Left forelimb (tissue), 1 donor: Measurements from ENCODE around the gene SLC29A1.

Source experiments
- DNase-seq: peaks from one replicate; pipeline ENCODE4 v3.0.0-alpha.2; 2018; ENCODE audit warnings: low spot score

SLC29A1 gene

DNA sequence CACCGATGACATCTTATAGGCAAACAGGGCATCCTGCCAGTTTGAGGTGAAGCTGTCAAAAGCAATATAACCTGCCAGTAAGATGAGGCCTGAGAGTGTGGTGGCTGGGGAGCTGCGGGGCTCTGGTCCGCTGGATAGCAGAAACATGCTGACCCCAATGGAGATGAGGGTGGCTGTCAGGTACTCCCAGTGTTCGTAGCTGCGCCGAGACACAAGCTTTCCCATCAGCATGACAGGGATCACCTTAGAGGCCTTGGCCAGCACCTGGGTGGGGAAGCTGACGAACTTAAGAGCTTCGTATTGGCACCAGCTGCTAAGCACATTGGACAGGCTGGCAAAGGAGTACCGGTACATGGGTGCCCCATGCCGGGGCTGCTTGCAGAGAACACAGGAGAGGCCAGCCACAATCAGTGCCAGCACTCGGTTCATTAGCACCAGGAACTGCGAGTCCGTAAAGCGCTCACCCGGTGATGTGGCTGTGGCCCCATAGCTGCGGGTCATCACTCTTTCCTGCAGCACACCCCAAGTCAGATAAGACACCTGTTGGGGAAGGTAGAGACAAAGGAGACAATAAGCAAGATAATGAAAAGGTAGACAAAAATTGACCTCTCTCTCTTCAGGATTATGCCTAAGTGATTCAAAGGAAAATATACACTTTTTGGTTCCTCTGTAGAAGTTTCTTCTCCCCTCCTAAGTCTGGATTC, 31.9 kb downstream of the SLC29A1 start:
- DNase-seq, result no peak

DNA sequence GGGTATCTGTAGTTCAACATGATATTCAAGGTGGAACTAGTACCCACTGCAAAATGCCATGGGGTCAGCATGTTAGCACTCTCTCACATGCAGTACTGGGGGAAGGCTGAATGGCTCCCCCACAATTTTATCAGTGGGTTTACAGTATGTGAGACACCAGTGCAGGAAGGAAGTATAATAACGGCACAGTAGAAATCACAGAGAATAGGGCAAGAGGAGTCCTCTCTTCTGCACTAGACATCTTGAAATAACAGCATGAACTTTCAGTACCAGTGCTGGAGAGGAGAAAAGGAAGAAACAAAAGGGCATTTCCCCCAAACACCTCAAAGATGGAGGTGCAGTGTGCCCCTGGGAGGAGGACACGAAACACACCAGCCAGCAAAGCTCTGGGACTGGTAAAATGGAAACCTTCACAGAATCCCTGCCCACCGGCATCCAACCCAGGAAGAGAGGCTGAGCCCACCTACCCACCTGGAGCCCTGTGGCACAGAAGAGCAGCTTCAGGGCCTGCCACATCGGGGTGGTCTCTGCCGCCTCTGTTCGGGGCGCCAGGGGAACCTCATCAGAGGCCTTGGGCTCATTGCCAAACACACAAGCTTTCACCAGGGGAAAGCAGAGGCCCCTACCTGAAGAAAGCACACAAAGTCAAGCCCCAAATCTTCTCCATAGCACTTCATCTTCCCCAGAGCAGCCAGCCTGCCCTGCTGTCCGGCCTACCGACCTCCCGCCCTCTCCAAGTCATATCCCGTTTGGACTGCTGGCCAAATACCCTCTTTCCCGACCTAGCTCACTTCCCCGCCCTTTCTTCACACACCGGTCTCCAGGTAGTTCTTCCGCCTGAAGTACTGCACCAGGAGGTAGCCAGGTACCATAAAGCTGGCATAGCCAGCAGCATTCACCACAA, 32.7 kb downstream of the SLC29A1 start:
- no peak for DNase-seq

DNA sequence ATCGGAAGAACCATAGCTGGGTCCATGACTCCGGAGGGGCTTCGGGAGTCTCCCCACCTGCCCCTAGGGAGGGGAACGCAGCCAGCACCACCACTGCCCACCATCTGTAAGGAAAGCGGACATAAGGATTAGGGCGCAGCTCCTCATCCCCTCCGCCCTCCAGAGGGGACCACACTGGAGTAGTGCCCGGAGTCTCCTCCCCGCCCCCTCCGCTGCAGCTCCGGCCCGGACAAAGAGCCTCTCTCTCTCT, 33.3 kb downstream of the SLC29A1 start:
- no peak for DNase-seq

DNA sequence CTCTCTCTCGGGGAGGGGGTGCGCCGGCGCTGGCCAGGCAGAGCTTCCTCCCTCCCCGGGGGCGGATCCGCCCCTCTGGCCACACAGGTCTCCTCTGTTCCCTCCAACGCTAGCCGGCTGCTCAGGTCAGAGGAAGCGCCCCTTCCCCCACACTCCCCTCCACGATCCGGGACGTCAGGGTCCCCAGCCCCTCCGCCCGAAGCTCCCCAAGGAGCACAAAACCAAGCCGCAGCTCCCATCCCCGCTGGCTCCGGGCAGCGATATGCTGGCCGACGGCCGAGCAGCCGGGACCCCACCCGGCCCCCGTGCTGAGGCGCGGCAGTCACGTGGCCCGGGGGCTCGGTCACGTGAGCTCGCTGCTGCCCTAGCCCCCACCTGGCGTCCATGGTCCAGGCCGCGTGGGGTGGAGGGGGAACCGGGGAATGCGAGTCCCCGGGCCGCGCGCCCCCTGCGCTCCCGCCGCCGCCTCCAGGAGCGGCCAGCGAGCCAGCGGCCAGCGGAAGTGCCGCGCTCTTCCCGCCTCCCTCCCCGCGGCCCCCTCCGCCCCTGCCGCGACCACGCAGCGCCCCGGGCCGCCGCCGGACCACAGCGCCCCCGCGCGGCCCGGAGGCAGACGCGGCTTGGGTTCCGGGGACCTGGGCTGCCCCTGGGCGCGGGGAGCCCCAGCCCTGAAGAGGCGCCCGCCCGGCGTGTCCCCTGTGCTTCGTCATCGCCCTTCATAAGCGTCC, 33.8 kb downstream of the SLC29A1 start, which contains the start of gene SLC35B2:
Gene SLC35B2 (minus strand): TSS at position 504 of the 728 bp plus-strand sequence. CDS start 118 bp downstream, at position 386.
- DNase-seq, result peak; percentile 88

DNA sequence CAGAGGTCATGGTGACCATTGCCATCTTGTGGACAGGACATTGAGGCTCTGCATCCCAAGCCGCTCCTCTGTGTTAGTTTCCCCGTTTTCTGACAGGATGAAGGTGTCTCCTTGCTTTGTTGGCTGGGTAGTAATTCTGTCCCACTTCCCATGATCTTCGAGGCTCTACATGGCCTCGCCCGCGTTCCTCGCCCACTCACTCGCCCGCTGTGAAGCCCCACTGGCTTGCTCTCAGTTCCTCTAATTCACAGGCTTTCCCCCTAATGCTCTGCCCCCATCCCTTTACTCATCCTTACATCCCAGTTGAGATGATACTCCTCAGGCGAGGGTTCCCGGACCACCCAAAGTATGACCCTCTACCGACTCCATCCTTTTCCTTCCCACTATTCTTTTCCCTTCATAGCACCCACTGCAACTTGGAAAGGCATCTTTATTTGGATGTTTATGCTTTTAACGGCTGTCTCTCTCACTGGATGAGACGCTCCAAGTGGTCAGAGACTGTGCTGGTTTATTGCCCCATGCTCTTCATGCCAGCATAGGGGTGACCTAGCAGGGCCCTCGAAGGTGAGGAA, 34.4 kb downstream of the SLC29A1 start:
- no peak for DNase-seq

DNA sequence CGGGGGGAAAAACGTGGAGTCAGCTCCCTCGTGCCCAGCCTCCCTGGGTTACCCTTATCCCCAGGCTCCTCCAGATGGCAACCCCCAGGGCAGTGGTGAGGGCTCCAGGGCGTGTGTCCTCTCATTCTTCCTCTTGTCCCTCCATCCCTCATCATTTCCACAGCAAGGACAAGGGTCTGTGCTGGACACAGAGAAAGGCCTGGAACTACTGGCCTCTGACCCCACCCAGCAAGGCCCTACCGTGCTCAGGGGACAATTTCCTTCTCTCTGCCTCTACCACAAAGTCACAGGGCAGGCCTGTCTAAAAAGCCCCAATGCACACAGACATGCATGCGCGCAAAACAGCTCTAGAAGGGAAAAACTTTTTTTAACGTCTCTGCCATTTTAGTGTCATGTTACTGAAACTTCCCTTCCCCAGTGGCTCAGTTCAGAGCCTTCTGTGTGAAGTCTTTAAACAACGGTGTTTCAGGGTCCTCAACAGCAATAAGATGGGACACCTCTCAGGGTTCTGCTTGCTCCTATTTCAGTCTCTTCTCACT, 35.0 kb downstream of the SLC29A1 start:
- DNase-seq, result no peak

DNA sequence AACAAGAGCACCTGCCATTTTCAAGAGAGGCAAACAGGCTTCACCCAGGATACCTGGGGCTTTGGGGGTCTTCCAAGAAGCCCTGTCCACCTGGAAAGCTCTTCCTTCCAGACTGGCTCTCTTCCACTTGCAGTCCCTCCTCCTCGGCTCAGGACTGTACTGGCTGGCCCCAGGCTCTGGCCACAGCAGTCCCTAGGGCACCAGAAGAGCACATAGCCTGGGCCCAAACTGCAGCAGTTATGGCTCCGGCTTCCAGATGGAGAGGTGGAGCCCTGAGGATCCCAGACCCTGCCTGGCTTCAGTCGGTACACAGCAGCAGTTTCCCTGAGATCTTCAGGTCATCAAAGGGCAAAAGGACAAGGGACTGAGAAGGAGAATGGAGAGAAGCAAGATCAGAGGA, 35.5 kb downstream of the SLC29A1 start:
- no peak for DNase-seq

DNA sequence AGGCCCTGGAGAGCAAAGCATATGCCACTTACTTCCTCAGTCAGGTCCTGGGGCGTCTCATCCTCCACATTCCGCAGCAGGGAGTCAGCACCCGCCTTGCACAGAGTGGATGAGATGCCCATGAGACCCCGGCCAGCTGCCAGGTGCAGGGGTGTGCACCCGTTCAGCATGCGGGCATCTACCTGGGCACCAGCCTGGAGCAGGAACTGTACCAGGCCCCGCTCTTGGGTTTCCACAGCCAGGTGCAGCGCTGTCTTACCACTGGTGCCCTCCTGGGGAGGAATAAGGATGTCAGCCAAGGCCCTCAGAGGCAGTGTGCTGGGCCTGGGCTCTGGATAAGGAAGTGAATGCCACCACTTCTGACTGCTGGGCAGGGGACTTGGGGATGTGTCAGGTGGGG, 36.6 kb downstream of the SLC29A1 start:
- DNase-seq, result no peak

DNA sequence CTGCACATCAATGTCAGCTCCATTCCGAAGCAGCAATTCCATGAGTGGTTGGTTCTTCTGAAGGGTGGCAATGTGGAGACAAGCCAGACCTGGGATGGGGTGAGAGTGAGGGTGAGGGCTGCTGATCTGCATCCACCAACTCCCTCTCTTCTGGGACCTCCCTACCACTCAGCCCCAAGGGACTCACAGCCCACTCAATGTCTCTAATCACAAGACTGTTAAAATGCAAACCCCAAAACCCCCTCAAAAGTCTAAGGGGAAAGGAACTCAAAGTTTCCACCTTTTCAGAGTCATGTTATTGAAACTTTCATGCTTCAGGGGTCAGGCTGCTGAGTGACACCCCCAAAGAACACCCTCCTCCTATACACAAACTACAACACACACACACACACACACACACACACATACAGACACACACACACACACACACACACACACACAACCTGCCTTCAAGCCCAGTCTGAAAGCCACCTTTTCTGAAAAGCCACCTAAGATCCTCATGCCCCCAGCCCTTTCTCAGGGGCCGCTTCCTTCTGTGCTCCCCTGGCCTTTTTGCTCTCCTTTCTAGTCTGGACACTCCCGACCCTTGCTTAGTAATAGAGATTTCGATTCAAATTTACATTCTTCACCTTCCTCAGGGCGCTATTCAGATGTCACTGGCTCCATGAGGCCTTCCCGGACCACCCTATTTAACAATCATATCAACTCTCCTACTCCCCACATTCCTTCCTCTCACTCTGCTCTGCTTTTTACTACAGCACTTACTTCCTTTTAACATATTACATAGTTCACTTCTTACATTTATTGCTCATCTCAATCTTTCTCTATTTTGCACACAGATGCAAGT, 37.3 kb downstream of the SLC29A1 start:
- no peak for DNase-seq

DNA sequence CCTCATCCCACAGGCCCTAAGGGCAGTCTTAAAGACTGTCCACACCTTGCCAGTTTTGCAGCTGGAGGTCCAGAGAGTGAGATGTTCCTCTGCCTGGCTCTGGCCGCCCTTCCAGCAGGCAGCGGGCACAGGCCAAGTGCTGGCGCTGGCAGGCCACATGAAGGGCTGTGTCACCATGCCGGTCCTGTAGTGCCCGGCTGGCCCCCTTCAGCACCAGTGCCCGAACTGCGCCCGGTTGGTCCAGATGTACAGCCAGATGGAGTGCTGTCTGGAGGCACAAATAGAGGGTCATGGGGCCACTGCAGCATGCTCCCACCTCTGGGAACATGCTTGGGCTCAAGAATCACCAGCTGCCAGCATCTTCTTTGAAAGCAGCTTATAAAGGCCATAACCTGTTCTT, 38.2 kb downstream of the SLC29A1 start:
- no peak for DNase-seq

DNA sequence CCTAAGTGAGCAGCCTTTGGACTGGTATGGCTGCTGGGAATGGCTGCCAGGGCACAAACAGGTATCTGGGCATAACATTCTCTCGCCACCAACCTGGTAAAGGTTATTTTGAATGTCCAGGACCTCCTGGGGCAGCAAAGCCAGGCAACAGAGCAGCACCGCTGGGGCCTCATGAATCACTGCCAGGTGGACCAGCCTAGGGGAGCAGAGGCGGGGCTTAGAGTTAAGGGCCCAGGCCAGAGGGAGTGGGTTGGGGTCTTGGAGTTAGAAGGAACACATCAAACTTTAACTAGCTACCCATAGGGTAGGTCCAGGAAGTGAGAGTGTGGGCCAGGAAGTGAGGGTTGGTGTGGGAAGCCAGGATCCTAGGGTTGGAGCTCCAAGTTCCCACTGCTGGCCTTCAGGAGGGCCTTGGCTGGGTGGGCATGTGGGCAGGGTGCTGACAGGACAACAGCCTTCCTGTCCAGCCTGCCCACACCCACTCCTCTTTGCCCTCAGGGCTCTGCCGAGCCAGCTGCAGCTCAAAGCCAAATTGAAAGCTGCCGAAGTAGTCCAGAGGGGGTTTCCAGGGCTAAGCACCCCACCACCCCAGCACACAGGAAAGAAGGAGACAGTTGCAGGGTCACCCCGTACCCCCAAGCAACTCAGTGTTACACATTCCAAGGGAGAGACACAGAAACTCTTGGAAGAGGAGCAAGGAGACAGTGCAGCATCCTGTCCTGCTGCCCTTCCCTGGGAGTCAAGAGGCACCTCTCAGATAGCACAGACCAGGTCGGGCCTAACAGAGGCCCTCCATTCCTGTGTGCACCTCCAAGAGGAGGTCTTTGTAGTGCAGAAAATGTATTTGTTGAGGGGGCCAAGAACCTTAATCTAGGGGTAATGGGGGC, 39.3 kb downstream of the SLC29A1 start:
- no peak for DNase-seq

DNA sequence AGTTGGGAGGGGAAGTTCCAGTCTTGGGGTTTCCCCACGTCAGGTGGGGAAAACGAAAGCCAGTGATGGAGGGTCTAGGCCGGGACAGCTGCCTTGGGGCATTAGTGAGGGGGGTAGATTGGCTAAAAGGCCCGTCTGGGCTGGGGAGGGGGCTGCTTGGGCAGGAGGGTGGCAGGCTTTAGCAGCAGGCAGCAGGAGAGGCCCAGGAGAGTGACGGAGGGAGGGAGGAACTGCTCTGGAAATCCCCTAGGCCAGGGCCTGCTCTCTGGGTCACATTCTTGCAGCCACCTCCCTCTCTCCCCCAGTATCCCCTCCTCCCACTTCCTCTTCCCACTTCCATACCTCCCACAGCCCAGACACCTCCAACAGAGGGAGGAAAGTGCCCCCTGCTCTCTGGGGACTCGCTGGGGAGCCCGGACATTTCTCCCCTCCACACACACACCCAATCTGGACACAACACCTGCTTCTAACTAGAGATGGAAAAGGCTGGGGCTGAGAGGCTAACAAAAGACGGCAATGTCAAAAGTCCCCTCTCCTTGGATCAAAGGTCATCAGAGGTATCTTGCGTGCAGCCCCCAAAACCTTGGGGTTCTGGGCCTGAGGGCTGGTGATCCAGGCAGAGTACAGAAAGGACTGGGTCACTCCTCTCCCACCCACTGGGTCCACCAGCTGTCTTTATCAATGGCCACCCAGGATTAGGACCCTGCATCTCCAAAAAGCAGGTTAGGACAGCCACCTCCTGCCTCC, 40.1 kb downstream of the SLC29A1 start:
- DNase-seq, result no peak

DNA sequence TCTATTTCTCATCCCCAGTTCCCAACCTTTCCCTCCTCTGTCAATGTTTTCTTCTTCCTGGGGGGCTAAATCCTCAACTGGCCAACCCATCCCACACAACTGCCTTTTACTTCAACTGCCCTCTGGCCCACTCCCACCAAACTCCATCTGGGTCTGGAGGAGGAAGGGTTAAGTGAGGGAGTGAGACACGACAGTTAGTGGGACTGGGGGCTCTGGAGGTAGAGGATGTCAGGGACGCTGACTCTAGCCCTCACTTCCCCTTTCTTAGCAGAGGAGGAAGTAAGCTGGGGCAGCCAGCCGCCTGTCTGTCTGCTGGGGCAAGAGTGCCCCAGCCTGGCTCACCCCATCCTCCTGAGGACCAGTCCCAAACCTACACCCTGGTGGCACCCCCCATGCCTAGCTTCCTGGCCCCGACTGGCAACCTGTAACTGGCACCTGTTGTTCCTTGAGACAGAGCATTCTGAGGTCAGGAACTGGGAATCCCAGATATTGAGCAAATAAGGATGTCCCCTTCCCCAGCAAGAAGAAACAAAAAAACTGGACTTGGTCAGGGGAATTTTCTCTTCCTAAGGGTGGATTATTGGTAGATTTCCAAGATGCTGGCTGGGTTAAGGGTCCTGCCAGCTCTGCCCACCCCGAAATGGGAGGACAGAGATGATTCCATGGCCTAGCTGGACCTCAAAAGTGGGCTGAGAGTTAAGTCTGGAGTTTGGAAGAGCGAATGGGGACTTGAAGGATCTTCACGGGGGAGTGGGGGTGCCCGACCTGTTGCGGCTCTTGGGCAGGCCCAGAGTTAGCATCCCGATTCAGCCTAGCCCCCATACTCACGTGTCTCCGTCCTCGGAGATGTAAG, 41.0 kb downstream of the SLC29A1 start:
- no peak for DNase-seq

DNA sequence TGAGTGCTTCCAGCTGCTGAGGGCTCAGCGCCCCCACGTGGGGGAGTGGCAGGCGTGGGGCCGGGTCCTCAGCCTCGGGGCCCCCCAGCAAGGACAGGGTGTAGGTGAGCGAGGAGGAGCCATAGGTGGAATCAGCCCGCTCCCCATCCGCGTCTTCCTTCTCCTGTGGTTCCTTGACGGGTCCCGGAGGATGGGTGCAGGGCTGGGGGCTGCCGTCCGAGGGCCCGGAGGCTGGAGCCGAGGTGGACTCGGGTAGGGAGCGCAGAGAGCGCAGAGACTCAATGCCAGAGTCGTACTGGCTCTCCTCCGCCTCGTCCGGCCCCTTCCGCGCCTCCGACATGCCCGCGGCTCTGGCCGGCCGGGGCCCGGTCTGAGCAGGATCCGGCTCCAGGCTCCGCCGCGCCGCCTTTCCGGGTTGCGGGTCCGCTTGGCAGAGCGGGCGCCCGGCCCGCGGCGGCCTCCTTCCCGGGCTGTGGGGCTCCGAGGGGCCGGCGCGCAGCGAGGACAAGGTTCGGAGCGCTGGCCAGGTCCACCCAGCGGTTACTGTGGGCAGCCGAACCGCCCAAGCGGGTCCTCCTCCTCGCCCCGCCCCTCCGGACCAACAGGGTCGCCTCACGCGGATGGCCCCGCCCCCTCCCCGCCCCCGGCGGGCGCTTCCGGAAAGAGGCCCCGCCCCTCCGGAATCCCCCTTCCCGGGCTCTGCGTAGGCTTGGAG, 41.8 kb downstream of the SLC29A1 start, which contains the start of gene NFKBIE:
Gene NFKBIE (minus strand): TSS at position 545 of the 715 bp plus-strand sequence. CDS start 205 bp downstream, at position 340.
- peak; percentile 96 for DNase-seq

DNA sequence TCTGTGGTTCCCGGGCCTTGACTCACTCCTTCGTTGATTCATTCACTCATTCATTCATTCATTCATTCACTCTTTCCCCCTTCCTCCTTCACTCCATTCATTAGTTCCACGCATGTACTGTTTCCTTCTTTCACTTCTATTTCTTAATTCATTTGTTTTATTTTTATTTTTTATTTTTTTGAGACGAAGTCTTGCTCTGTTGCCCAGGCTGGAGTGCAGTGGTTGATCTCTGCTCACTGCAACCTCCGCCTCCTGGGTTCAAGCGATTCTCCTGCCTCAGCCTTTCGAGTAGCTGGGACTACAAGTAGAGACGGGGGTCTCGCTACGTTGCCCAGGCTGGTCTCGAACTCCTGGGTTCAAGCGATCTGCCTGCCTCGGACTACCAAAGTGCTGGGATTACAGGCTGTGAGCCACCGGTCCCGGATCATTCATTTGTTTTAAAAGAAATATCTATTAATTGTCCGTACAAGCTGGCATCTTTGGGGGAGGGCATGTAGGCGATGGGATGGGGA, 42.4 kb downstream of the SLC29A1 start:
- DNase-seq, result no peak

DNA sequence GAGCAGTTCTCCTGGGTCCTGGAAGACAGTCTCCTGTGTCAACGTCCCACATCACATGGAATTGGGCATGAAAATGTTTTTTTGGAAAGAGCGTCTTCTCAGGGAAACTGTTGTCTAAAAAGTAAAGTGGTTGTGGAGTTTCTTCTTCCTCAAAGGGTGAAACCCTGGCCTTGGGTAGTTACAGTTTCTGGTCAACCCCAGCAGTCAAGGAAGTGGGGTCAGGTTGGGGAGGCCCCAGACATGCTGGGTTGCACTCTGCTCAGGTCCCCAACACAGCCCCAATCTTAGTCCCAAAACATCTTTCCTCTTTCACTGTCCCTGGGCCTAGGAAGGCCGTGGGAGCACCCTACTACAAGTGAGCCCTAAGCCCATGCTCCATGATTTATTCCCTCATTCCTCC, 43.0 kb downstream of the SLC29A1 start:
- DNase-seq, result no peak

DNA sequence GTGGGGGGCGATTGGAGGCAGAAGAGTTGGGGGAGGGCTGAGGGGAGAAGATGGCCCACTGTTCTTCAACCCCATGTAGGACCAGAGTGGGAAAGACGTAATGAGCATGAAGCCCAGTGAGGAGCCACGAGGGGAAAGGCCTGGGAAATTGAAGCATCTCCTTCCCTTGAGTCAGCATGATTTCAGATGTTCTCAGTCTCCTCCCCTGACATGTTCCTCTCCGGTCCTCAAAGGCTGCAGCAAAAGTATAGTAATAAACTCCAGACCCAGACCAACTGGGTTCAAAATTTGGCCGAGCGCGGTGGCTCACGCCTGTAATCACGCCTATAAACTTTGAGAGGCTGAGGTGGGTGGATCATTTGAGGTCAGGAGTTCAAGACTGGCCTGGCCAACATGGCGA, 43.9 kb downstream of the SLC29A1 start:
- DNase-seq, result no peak
